GM15510 (cell line): ENCODE data around the gene MTG2.

Experiments
- POLR2A ChIP-seq: IDR thresholded peaks from 3 replicates; pipeline ENCODE4 v1.6.1; 2011; ENCODE audit warnings: borderline replicate concordance; ENCODE audit not compliant: insufficient read length; ENCODE audit errors: extremely low read depth

The MTG2 gene

GRCh38 chr20:62181808-62182207 is 1.0 kb upstream of the MTG2 start:
- TF ChIP-seq POLR2A: no peak

GRCh38 chr20:62183426-62184142 is 756 bp downstream of the MTG2 start:
- no peak for TF ChIP-seq POLR2A

GRCh38 chr20:62186096-62186426 is 3.2 kb downstream of the MTG2 start:
- TF ChIP-seq POLR2A: no peak

- no peak for TF ChIP-seq POLR2A
Observed at GRCh38 chr20:62186887-62187866, 4.3 kb downstream of the MTG2 start.

GRCh38 chr20:62190639-62191411 is 8.0 kb downstream of the MTG2 start:
- TF ChIP-seq POLR2A: no peak

- no peak for TF ChIP-seq POLR2A
Observed at GRCh38 chr20:62191781-62192559, 9.1 kb downstream of the MTG2 start.

- no peak for TF ChIP-seq POLR2A
Observed at GRCh38 chr20:62192635-62193034, 9.8 kb downstream of the MTG2 start.

GRCh38 chr20:62193079-62194025 is 10.5 kb downstream of the MTG2 start:
- no peak for TF ChIP-seq POLR2A

GRCh38 chr20:62195075-62195405 is 12.2 kb downstream of the MTG2 start:
- TF ChIP-seq POLR2A: no peak

- no peak for TF ChIP-seq POLR2A
Observed at GRCh38 chr20:62195736-62196135, 12.9 kb downstream of the MTG2 start.

GRCh38 chr20:62196286-62196685 is 13.5 kb downstream of the MTG2 start:
- no peak for TF ChIP-seq POLR2A

GRCh38 chr20:62197311-62197710 is 14.5 kb downstream of the MTG2 start:
- no peak for TF ChIP-seq POLR2A

- TF ChIP-seq POLR2A: no peak
Observed at GRCh38 chr20:62197801-62198200, 15.0 kb downstream of the MTG2 start.
